Sigmoid colon (tissue), 7 donors: ENCODE measurements around the gene GNMT. TPM values are rescaled to one million over a fixed set of nuclear protein-coding genes. Genes with fewer than 3 reads are reported as not detected.
A peak's percentile ranks its signal among the peaks of the same experiment; 100 is the strongest.

ENCODE experiments used
- DNase-seq: peaks from one replicate; pipeline ENCODE4 v3.0.0-alpha.2; 2019
- H3K27ac ChIP-seq, 4 donors: fragments of 200-600 bp; sonication (generic); one replicate each; pipeline ENCODE4 v1.5.1; 2016 to 2019; ENCODE audit warnings: mild to moderate bottlenecking in 1 of 4
- H3K27me3 ChIP-seq, 3 donors: fragments of 200-600 bp; sonication (generic); one replicate each; pipeline ENCODE4 v1.5.1; 2019; ENCODE audit warnings: mild to moderate bottlenecking in 1 of 3
- H3K36me3 ChIP-seq, 4 donors: fragments of 200-600 bp; sonication (generic); one replicate each; pipeline ENCODE4 v1.5.1; 2016 to 2019
- H3K4me1 ChIP-seq, 4 donors: fragments of 200-600 bp; sonication (generic); one replicate each; pipeline ENCODE4 v1.5.1; 2017 to 2019
- H3K4me3 ChIP-seq, 4 donors: fragments of 200-600 bp; sonication (generic); one replicate each; pipeline ENCODE4 v1.5.1; 2017 to 2019; ENCODE audit warnings: mild to moderate bottlenecking in 2 of 4, moderate library complexity in 1 of 4
- H3K9me3 ChIP-seq, 4 donors: fragments of 200-600 bp in 3 of 4; sonication (generic) in 3 of 4; one replicate each; pipeline versions ENCODE4 v1.5.1 to v1.6.1; 2013 to 2019
- CTCF ChIP-seq, 4 experiments: fragments of 450-650 bp in 3 of 4; fragments of 200-600 bp in 1 of 4; IDR thresholded peaks; one replicate each; pipeline ENCODE4 v1.5.1; 2016 to 2019; ENCODE audit warnings: antibody characterized with exemption in 4 of 4, mild to moderate bottlenecking in 3 of 4, moderate library complexity in 2 of 4
- EP300 ChIP-seq, 4 donors: sonication (generic); formaldehyde crosslinking; IDR thresholded peaks; one replicate each; pipeline ENCODE4 v1.6.1; 2017; ENCODE audit warnings: antibody characterized with exemption in 4 of 4
- POLR2A ChIP-seq, 2 donors: fragments of 450-650 bp; IDR thresholded peaks; one replicate each; pipeline ENCODE4 v1.6.1; 2016; ENCODE audit warnings: antibody characterized with exemption in 2 of 2, mild to moderate bottlenecking in 2 of 2, moderate library complexity in 2 of 2
- POLR2AphosphoS5 ChIP-seq, 4 donors: sonication (generic); formaldehyde crosslinking; IDR thresholded peaks; one replicate each; pipeline ENCODE4 v1.6.1; 2017; ENCODE audit warnings: antibody characterized with exemption in 4 of 4
- WGBS, 2 donors: extraction: QIAGEN DNeasy Blood & Tissue Kit; methylation state at CpG; one replicate each; pipeline ENCODE4 v1.1.7; 2013; 5-methylcytosine and 5-hydroxymethylcytosine counted together
- intact Hi-C: fragments of 100-400 bp; cut with DNase I; formaldehyde crosslinking; loops from one replicate; pipeline ENCODE4 v1.15.1; 2023
- polyA plus RNA-seq, 3 donors: library from polyadenylated mRNA; stranded (reverse); fragments of 200-250 nt; gene quantifications; one replicate each; pipeline ENCODE4 v1.2.3, GENCODE V29; 2013
- total RNA-seq, 4 donors: library from RNA; depleted of rRNA; stranded (reverse); fragments of >200 nt; gene quantifications; one replicate each; pipeline ENCODE4 v1.1.0, GENCODE V29; 2016
- donor health status: healthy with polysubstance abuse.
- donor health status: Bipolar disorder and iron deficiency.
- donor health status: healthy.

Gene GNMT
- total and polyA plus RNA-seq, 7 donors = 0.45 to 0.54 TPM; not detected in 5

DNA sequence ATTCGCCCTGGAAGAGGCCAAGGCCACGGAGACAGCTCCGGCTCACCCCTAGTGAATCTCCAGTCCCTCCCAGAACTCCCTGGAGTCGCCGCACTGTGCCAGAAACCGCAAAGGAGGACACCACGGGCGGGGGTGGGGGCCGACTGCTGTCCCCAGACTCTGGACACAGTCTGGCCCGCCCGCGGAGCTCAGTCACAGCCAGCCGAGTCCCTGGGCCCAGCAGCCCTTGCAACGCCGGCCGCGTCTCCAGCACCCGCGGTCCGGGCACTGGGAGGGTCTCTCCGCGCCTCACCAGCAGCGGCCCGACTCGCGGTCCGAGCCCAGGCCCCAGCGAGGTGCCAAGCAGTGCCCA is 17.9 kb downstream of the GNMT start:
- peaks cover 0 to 3% (median 0%) of the 10 kb centered on the region in 4 donors for H3K36me3 ChIP-seq
- H3K4me3 ChIP-seq = peak overlapping the region; percentile 82 to 99 (median 90)
- H3K4me1 ChIP-seq = peaks cover 0 to 36% (median 30%) of the 10 kb centered on the region in 4 donors
- H3K27me3 ChIP-seq = no peaks in the 10 kb centered on the region
- no peak for DNase-seq
- intact Hi-C loops = loop anchor here (2.0 kb wide), 2 partner anchors 50 to 76 kb away; partner anchors contain the start of gene CNPY3
- H3K9me3 ChIP-seq = no peaks in the 10 kb centered on the region
- WGBS, 2 donors = 0 to 1% methylated on average over 28 of the region's 28 CpGs
- no peak for TF ChIP-seq EP300 (IDR thresholded peaks at IDR 0.05)
- TF ChIP-seq POLR2A (IDR thresholded peaks at IDR 0.05) = no peak
- TF ChIP-seq CTCF (IDR thresholded peaks at IDR 0.05) = no peak
- H3K27ac ChIP-seq = peak overlapping the region; percentile 91 to 93 (median 93)

DNA sequence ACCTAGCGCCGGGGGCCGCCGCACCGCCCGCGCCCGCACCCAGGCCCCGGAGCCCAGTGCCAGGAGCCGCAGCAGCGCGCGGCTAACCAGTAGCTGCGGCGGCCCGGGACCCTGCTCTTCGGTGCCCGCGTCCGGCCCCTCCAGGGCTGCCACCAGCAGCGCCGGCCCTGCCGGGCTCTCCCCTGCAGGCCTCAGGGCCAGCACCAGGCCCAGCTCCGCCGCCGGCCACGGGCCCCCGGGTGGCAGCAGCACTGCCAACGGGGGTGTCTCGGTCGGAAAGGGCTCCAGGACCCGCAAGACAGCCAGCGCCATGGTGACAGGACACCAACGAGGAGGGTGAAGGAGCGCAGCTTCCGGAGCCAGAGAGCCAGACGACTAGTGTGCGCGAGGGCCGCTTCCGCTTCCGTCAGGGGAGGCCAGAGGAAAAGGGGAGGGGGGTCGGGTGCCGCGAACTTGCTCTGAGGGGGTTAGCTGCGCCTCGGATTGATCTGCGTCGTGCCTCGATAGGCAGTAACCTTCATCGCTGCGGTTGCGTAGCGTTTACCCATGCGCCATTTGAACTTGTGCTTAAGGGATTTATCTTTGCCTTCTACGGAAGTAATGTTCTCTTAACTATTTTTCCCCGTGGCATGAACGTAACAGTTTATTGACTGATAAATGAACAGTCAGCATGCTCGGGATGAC is 18.4 kb downstream of the GNMT start, which contains the start of gene PEX6:
TSS of gene PEX6 (minus strand) at position 343 of the 684 bp plus-strand sequence. CDS start at position 312, 31 bp downstream.
- no peak for TF ChIP-seq CTCF (IDR thresholded peaks at IDR 0.05)
- peak; percentile 43 to 66 for TF ChIP-seq POLR2A (IDR thresholded peaks at IDR 0.05)
- no peak for TF ChIP-seq EP300 (IDR thresholded peaks at IDR 0.05)
- TF ChIP-seq POLR2AphosphoS5 (IDR thresholded peaks at IDR 0.05) = peak; percentile 65 to 92 (median 72)
- WGBS, 2 donors = 0 to 1% methylated on average over 59 of the region's 59 CpGs
- Histone ChIP-seq H3K36me3 (peaks cover 0 to 3% (median 0%) of the 10 kb centered on the region in 4 donors), H3K27me3 (no peaks in the 10 kb centered on the region), H3K4me3 (peak within 1 kb of the TSS; percentile 82 to 99 (median 90)), H3K27ac (peak within 1 kb of the TSS; percentile 91 to 93 (median 93)), H3K4me1 (peaks cover 0 to 41% (median 35%) of the 10 kb centered on the region in 4 donors), H3K9me3 (no peaks in the 10 kb centered on the region)
- intact Hi-C loops = loop anchor here (2.0 kb wide), 2 partner anchors 50 to 76 kb away; partner anchors contain the start of gene CNPY3
- DNase-seq = peak; percentile 93

DNA sequence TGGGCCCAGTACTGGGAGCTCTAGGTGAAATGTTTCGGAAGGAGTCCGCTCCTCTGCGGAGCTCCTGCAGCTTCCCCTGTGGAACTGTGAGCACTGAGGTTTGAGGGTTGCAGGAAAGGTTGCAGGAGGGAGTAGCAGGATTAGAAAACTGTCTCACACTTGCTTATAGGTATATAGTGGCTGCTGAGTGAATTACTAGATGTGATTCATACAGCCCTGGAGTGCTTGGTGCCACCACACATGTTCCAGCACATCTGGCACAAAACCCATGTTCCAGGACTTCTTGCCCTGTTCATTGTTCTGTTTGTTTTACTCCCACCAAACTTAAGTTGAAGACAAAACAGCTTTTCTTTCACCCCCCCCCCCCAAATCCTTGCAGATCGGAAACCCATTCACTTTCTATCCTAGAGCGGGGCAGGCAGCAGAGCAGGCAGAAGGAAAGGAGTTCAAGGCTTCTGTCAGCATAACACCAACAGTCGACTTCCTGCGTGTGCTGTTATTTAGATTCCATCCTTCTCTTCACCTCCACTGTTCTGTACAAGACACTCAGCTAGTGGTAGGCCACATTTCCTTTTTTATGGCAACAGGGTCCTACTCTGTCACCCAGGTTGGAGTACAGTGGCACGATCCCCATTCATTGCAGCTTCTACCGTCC is 19.1 kb downstream of the GNMT start:
- H3K4me3 ChIP-seq = peak overlapping the region; percentile 82 to 99 (median 90)
- no peaks in the 10 kb centered on the region for H3K27me3 ChIP-seq
- 46 to 54% methylated on average over 9 of the region's 9 CpGs for WGBS, 2 donors
- H3K9me3 ChIP-seq = no peaks in the 10 kb centered on the region
- peaks cover 0 to 41% (median 35%) of the 10 kb centered on the region in 4 donors for H3K4me1 ChIP-seq
- H3K27ac ChIP-seq = peak overlapping the region; percentile 91 to 93 (median 93)
- intact Hi-C loops = loop anchor here (2.0 kb wide), 2 partner anchors 51 to 75 kb away; partner anchors contain the start of gene CNPY3
- DNase-seq = no peak
- TF ChIP-seq POLR2A (IDR thresholded peaks at IDR 0.05) (no peak), POLR2AphosphoS5 (IDR thresholded peaks at IDR 0.05) (no peak), CTCF (IDR thresholded peaks at IDR 0.05) (no peak), EP300 (IDR thresholded peaks at IDR 0.05) (no peak)
- H3K36me3 ChIP-seq = peaks cover 0 to 1% (median 0%) of the 10 kb centered on the region in 4 donors

- TF ChIP-seq CTCF (IDR thresholded peaks at IDR 0.05) = no peak
- TF ChIP-seq POLR2AphosphoS5 (IDR thresholded peaks at IDR 0.05) = no peak
- TF ChIP-seq EP300 (IDR thresholded peaks at IDR 0.05) = no peak
- no peak for TF ChIP-seq POLR2A (IDR thresholded peaks at IDR 0.05)
- H3K27ac ChIP-seq = no peak overlapping the region
- 92 to 94% methylated on average over 5 of the region's 5 CpGs for WGBS, 2 donors
- no peaks in the 10 kb centered on the region for H3K27me3 ChIP-seq
- intact Hi-C loops = no loop called here
- H3K9me3 ChIP-seq = no peaks in the 10 kb centered on the region
- H3K4me1 ChIP-seq = peaks cover 0 to 54% (median 48%) of the 10 kb centered on the region in 4 donors
- H3K4me3 ChIP-seq = no peak overlapping the region
- DNase-seq = no peak
- no peaks in the 10 kb centered on the region for H3K36me3 ChIP-seq
Observed at GRCh38 chr6:42981836-42982235, 21.3 kb downstream of the GNMT start.
